NCI-H524 (cell line): ENCODE measurements around the gene TUG1.

ENCODE experiments used
- DNase-seq, 2 experiments: peaks; one replicate each; lab custom pipeline; 2025; lab: John Stamatoyannopoulos, UW

Gene TUG1

DNA sequence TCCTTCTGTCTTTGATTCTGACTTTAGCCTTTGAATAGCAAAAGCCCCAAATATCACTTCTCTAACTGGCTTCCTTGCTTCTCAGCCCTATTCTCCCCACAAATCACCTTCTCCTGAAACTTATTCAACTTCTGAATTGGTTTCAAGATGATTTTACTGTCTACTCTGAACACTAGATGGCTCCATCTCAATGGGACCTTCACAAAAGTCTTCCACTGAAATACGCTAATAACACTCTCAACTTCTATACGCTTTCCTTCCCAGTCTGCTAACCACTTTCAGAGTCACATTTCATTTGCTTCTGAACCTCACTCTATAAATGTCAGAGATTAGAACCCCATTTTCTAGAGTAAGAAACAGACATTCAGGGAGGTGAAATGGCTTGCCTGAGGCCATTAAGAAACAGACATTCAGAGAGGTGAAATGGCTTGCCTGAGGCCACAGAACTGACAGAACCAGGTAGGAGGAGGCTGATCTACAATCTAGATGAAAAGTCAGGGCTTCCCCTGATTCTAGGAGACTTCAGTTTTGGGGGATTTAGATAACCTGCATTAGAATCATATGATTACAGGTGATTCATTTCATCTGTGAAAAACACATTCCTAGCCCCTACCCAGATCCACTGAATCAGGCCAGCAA is 21.1 kb upstream of the TUG1 start:
- DNase-seq, result peak in 1 of 2 experiments; percentile 21

DNA sequence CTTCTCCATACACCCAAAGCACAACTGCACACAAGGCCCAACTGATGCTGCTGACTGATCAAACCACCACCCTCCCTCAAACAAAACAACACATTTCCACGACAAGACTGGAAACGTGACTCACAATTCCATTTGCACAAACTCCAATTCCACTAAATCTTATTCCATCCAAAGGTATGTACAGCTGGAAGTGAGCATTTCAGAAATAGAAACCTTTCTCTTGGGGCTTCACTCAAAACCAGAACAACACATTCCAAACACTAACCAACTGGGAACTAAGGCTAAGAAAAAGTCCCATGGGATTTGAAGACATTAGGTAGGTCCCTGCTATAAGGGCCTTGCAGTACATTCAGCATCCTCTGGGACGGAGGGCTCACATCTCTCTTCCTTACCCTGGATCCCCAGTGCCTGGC is 20.1 kb upstream of the TUG1 start:
- DNase-seq, result no peak

DNA sequence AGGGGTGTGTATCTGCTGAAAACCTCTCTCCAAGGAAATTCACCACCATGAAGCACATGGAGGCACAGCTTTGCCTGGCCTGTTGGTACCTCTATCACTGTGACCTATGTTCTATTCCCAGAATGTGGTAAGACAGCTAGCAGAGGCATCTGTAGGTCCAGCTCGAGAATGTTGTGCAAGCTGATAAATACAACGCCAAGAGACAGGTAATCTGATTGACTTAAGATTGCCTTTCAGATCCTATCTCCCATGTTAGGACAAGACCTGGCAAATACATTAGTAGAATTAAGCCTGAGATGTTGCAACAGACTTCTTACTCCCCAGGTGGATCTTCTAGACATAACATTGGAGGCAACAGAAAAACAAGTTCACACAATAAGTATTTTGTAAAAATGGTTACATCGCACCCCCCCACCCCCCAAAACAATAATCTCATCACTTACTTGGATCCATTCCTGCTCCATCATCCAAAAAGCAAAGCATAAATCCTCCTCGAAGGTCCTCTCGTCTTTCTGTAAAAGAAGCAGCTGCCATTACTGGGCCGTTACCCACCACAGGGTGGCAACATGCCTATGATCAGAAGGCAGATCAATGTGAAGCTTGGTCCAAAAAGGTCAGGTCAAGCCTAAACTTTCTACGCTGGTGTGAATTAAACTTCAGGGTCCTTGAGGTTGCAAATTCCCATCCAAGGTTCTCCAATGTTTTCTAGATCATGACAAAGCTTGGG is 19.0 kb upstream of the TUG1 start:
- DNase-seq, result no peak

DNA sequence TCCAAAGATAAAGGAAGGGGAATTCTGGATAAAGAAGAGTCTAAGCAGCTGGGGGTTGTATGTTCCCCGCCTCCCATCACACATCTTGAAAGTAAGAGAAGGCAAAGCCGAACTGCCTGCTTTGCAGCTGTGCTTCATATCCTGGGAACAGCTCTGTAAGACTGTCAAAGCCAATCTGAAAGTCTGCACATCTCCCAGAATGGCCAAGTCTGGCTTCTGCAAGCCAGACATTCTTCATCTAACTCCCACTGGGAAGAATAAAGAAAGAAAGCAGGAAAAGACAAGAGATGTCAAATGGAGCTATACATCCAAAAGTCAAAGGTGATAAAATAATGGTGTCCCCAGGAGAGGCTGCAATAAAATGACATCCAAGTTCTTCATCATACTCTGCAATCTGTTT is 15.9 kb upstream of the TUG1 start:
- DNase-seq, result no peak

DNA sequence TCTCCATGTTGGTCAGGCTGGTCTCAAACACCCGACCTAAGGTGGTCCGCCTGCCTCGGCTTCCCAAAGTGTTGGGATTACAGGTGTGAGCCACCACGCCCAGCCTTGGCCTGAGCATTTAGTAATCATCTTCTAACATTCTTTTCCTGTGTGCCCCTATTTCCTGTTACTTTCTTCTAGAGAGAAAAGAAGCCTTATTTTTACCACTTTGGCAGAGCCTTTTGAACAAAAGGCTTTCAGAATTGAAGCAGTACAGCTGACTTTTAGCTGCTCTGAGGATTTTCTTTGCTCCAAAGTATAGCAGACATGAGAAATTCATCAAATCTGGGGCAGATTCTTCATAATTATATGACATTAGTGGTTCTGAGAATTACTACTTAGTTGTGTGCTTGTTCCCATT is 13.9 kb upstream of the TUG1 start:
- no peak for DNase-seq

DNA sequence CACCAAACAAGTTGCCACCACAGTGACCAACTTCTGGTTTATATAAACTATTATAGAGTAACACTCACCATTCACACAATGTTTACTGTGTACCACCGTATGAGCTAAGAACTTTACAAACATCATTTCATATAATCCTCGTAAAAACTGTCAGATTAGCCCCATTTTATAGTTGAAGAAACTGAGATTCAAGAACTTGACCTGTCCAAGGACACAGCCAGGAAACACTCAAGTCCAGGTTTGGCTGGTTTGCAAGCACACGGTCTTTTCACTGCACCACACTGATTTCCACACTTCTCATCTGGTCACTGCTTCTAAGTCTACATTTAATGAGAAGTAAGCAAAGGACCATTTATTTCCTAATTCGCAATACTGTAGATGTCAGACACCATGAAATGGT is 4.2 kb upstream of the TUG1 start:
- DNase-seq, result no peak

DNA sequence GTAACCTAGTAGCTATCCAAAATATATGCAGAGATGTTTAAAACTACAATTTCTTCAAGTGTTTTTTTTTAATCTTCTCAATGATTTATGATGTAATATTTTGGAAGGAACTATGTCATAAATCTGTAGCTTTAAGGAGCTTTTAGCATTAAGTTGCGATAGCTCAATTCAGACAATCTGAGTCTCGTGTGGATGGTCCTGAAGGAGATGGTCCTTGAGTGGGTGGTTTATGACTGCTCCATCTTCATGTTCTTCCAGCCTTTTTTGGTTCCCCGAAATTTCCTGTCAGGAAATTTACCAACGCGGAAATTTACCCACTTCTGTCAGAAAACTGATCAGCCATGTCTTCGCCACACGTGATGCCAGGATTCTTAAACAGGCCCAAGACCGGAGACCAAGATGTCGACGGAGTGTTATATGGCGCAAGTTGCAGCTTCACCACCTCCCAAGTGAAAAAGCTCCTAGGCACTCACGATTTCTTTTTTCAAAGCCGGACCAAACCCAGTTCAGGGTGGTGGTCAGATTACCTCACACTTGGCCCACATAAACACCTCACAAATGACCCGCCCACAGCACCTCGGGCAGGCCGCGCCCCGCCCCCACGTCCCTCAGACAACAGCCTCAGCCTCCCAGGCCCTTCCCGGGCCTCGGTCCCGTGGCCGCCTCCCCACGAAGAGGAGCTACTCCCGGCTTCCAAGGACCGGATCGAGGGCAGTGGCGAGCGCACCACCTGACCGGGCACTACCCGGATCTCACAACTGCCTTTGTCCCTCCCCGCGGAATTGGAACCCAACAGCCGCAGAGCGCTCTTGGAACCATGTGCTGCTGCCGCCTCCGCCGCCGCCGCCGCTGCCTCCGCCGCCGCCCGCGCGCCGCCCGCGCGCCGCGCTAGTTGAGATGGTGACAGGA is 796 bp upstream of the TUG1 start, which contains the start of gene MORC2:
Gene MORC2, minus strand, starts transcription at position 760 of the 909 bp plus-strand sequence. CDS start 885 bp downstream, outside the sequence.
- no peak for DNase-seq

DNA sequence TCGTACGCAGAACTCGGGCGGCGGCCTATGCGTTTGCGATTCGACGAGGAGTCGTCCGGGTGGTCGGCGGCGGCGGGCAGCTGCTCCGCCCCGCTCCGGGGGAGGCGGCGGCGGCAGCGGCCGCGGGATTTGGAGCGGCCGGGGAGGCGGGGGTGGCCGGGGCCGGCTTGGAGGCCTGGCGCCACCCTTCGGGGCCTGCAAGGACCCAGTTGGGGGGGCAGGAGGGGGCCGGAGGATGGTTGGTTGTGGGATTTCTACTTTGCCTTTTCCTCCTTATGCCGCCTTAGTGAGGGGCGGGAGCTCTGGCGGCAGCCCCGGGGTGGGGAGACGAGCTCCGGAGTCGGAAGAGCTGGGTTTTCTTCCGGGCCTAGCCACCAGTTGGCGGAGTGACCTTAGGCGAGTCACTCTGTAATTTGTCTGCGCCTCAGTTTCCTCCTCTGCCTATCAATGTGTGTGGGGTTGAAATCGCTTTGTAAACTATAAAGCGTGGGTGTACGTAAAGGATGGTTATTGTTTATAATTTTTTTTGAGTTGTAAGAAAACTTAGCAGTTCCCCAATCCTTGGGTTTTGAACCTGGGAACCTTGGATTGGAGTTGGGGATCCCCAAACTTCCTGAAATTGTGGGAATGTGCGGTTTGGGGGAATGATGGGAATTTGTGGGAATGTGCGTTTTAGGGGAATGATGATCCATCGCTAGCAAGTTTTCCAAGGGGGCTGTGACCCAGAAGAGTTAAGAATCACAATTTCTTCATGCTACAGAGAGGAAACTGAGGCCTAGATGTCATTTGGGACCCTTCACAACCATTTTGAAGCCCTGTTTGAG is 679 bp downstream of the TUG1 start:
- DNase-seq, result no peak

DNA sequence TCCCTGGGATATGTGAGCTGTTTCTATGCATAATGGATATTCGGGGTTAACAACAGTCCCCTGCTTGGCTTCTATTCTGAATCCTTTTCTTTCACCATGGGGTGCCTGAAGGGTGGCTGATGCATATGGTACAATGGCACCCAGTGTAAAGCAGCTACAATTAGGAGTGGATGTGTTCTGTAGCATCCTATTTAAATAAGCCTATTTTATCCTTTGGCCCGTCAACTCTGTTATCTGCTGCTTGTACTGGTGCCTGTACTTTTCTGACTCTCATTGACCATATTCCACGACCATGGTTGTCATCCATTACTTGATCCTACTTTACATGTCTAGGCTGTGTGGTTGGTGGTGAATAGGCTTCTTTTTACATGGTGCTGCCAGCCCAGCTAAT is 1.3 kb downstream of the TUG1 start:
- DNase-seq, result no peak

DNA sequence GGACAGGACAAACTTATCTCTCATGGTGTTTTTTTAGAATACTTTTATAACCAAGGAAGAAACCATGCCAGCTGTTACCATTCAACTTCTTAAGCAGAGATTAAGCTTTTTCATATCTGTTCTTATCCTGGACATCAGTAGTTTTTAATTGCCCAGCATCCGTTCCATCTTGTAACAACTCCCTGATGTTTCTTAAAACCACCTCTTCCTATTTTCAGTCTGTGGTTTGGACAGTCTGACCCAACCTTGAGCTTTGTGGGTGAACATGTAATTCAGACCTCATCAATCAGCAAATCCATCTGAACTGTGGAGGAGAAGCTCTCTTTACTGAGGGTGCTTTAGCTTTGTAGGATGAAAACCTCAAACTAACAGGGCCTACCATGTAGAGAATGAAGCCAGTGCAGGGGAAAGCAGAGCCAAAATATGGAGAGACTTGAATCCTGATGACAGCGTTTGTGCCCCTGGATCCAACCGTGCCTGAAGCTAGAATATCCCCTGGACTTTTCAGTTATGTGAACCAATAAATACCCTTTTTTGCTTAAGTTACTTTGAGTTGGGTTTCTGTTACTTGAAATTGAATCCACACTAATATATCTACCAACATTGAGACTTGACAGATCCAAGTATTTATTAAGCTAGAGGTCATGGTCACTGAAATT is 9.4 kb downstream of the TUG1 start:
- DNase-seq, result no peak

DNA sequence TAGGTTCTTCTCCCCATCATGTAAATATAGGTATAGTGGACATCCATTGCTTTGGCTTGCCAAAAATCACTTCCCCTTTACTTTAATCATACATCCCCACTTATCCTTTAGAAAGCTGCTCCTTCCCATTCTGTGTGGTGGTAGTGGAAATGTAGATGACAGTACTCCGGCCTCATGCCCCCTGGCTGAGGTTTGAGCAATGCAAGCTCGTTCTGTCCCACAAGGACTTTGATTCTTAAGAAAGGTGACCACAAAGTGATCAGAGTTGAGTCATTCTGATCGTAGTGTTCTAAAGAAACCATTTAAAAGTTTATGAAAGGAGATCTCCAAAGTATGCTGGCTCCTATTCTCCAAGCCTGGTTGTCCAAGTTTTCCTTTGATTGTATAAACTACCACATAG is 10.9 kb downstream of the TUG1 start:
- DNase-seq, result no peak

DNA sequence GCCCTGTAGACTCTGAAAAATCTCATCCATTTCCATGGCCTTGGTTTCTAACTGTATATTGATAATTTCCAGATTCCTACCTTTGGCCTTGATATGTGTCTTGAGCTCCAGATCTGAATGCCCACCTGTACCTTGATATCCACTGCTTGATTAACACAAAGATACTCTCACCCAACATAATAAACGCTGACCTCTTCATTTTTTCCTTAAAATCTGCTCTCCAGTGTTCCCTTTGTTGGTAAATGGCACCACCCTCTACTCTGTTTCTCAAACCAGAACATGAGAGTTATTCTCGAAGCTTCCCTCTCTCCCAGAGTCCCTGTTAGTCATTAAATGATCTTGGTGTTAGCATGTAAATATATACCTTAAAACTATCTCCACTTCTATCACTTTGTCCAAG is 13.4 kb downstream of the TUG1 start:
- DNase-seq, result no peak

DNA sequence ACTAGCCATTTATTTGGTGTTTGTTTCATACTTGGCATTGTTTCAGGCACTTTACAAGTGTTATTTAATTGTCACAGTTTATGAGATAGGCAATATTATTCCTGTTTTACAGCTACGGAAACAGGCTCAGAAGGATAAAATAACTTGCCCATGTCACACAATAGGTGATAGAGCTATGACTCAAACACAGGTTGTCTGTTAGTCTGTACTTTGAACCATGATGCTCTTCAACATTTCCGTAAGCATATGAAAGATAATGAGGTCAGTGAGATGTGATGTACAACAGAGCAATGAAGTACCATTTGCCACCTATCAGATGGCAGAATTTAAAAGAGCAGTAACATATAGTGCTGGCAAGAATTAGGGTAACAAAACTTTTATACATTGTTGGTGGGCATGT is 15.3 kb downstream of the TUG1 start:
- no peak for DNase-seq

DNA sequence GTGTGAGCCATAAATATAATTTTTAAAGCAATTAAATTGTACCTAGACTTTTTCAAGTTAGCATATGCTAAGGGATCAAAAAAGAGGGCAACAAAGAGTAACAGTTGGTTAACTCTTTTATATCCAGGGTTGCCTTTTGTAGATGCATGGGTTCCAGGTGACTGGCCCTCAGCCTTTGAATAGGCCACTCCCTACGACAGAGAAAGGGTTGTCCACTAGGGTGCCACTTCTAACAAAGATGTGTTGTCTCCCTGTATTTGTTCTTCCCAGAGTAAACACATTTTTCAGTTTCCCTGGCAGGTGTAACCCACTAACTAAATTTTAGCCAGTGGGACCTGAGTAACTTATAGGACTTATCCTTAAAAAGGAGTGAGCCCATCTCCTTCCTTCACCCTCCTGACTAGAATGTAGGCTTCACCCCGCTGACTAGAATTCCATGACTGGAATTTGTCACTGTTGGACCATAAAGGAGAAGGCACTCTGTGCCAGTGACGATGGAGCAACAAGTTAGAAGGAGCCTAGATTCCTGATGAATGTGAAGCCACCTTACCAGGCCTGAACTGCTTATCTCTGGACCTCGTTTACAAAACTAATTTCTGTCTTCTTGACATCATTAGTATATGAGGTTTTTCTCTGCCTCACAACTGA is 16.6 kb downstream of the TUG1 start:
- no peak for DNase-seq

DNA sequence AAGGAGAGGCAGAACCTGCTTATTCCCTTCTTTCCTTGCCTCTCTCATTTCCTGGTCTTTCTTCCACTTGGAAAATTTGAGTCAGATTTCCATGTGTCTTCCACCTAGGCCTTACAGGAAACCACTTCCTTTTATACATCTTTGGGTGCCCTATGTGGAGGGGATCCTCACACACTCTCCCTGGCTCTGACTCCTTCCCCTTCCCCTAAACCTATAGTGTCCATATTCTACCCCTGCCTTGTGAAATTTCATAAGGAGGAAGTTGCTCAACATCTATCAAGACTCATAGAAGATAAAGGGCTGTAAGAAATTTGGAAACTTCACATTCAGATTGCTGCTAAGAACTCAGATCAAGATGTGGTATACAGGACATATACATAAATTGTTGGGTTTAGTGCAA is 20.4 kb downstream of the TUG1 start:
- no peak for DNase-seq

DNA sequence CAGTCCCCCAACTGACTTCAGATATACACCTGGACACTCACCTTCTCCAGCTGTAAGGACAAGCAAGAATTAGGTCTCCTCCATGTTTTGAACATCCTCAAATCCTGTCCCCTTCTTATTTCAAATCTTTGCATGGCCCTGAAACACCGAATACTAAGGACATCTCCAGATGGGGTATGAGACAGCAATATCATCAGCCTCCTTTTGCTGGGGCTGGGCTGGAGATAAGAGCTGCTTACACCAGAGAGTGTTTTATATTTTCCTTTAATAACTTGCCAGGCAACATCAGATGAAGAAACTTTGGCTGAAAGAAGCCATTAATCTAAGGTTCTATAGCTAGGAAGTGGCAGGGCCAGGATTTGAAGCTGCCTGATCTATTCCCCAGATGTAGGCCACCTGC is 21.6 kb downstream of the TUG1 start:
- DNase-seq, result no peak

DNA sequence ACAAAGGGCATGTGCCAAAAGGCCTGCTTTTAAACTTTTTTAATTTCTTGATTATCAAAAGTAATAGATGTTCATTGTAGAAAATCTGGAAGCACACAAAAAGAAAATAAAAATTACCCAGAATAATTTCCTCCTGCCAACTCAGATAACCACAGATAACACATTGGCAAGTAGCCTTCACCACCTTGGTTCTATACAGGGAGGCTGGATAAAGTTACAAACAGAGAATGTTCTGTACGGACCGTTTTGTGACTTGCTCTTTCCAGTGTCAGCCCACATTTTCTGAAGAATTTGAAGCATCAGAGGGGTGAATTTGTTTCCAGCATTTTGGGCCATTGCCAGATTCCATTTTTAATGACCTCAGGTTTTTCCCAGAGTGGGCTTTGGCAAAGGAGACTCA is 23.5 kb downstream of the TUG1 start:
- DNase-seq, result no peak

DNA sequence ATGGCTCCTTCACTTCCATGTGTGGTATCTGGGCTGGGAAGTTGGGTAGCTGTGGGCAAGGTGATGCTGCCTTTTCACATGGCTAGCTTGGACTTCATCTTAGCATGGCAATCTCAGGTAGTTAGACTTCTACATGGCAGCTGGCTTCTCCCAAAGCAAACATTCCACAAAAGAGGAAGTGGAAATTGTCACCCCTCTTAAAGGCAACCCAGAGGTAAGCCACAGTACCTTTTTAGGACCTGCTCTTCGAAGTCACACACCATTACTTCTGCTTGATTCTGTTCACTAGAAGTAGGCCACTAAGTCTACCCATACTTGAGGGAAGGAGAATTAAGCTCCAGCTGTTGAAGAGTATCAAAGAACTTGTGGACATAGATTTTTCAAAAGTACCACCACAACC is 25.9 kb downstream of the TUG1 start:
- no peak for DNase-seq

DNA sequence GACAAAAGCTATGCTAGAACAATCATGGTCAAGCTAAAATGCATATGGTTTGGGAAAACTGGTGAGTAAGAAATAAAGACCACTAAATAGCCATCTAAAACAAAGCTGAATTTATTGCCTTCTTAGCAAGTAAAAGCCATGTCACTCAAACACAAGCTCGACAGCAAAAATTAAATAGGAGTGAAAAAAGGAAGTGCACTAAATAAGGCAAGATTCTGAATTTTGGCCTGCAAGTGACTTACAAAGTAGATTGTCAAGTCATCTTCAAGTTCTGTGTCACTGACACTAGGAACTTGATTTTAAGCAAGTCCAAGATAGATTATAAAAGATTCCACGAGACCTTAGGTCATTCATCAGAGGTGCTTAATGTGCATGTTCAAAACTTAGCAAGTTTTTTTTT is 27.4 kb downstream of the TUG1 start:
- no peak for DNase-seq

DNA sequence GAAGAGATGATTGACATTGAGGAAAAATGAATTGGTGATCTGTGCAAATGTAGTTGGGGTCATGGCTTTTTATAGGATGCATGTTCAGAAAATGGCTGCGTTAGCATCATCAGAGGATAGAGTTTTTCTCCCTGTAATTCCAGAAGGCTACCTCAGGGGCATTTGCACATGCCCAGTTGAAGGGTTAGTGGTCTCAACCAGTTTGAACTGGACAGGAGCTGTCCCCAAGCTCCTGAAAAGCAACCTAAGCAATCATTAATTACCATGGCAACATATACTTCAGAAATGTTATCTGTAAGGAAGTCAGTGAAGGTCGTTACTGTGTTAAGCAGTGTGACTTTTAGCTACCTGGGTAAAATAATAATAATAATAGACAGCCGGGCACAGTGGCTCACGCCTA is 29.3 kb downstream of the TUG1 start:
- DNase-seq, result peak in 1 of 2 experiments; percentile 15
